ENCODE data around the gene AKAIN1. TPM values are rescaled to one million over a fixed set of nuclear protein-coding genes. Genes with fewer than 3 reads are reported as not detected.

Gene AKAIN1
- total RNA-seq, 1 donor from 2014 or later, result not detected

GRCh38 chr18:5180254-5180653 is 16.8 kb downstream of the AKAIN1 start:
- Mint-ChIP-seq H3K4me3 (ENCODE audit: low read depth) (no peak overlapping the region), H3K4me1 (ENCODE audit: low read depth) (no peaks in the 10 kb centered on the region), H3K36me3 (ENCODE audit: low read depth) (no peaks in the 10 kb centered on the region), H3K27ac (no peak overlapping the region), H3K9me3 (no peaks in the 10 kb centered on the region), H3K27me3 (ENCODE audit: low read depth) (no peaks in the 10 kb centered on the region)
- no peak for DNase-seq (ENCODE audit: low spot score)
- intact Hi-C loops (cut with micrococcal nuclease), result no loop called here

- H3K4me1 Mint-ChIP-seq (ENCODE audit: low read depth), result no peaks in the 10 kb centered on the region
- intact Hi-C loops (cut with micrococcal nuclease), result no loop called here
- no peaks in the 10 kb centered on the region for H3K9me3 Mint-ChIP-seq
- H3K36me3 Mint-ChIP-seq (ENCODE audit: low read depth), result no peaks in the 10 kb centered on the region
- no peaks in the 10 kb centered on the region for H3K27me3 Mint-ChIP-seq (ENCODE audit: low read depth)
- DNase-seq (ENCODE audit: low spot score), result no peak
- no peak overlapping the region for H3K27ac Mint-ChIP-seq
- no peak overlapping the region for H3K4me3 Mint-ChIP-seq (ENCODE audit: low read depth)
Observed at GRCh38 chr18:5178519-5178918, 18.5 kb downstream of the AKAIN1 start.

- Mint-ChIP-seq H3K9me3 (no peaks in the 10 kb centered on the region), H3K4me1 (ENCODE audit: low read depth) (no peaks in the 10 kb centered on the region), H3K36me3 (ENCODE audit: low read depth) (no peaks in the 10 kb centered on the region)
Observed at GRCh38 chr18:5175378-5175777, 21.7 kb downstream of the AKAIN1 start.

GRCh38 chr18:5173646-5174045 is 23.4 kb downstream of the AKAIN1 start:
- H3K4me1 Mint-ChIP-seq (ENCODE audit: low read depth), result no peaks in the 10 kb centered on the region

More at GRCh38 chr18:5175378-5175777, 21.7 kb downstream of the AKAIN1 start:
- Mint-ChIP-seq H3K4me3 (ENCODE audit: low read depth) (no peak overlapping the region), H3K27ac (no peak overlapping the region), H3K27me3 (ENCODE audit: low read depth) (no peaks in the 10 kb centered on the region)
- intact Hi-C loops (cut with micrococcal nuclease), result no loop called here
- DNase-seq (ENCODE audit: low spot score), result no peak

GRCh38 chr18:5173236-5173635 is 23.8 kb downstream of the AKAIN1 start:
- Mint-ChIP-seq H3K9me3 (no peaks in the 10 kb centered on the region), H3K4me1 (ENCODE audit: low read depth) (no peaks in the 10 kb centered on the region), H3K27me3 (ENCODE audit: low read depth) (no peaks in the 10 kb centered on the region), H3K4me3 (ENCODE audit: low read depth) (no peak overlapping the region), H3K36me3 (ENCODE audit: low read depth) (no peaks in the 10 kb centered on the region), H3K27ac (no peak overlapping the region)
- intact Hi-C loops (cut with micrococcal nuclease), result no loop called here
- DNase-seq (ENCODE audit: low spot score), result no peak

More at GRCh38 chr18:5173646-5174045, 23.4 kb downstream of the AKAIN1 start:
- Mint-ChIP-seq H3K27me3 (ENCODE audit: low read depth) (no peaks in the 10 kb centered on the region), H3K36me3 (ENCODE audit: low read depth) (no peaks in the 10 kb centered on the region), H3K9me3 (no peaks in the 10 kb centered on the region), H3K27ac (no peak overlapping the region), H3K4me3 (ENCODE audit: low read depth) (no peak overlapping the region)
- no peak for DNase-seq (ENCODE audit: low spot score)
- intact Hi-C loops (cut with micrococcal nuclease), result no loop called here

- no peaks in the 10 kb centered on the region for H3K9me3 Mint-ChIP-seq
- H3K36me3 Mint-ChIP-seq (ENCODE audit: low read depth), result no peaks in the 10 kb centered on the region
- H3K27ac Mint-ChIP-seq, result no peak overlapping the region
Observed at GRCh38 chr18:5167831-5168230, 29.2 kb downstream of the AKAIN1 start.

GRCh38 chr18:5166606-5167280 is 30.3 kb downstream of the AKAIN1 start:
- Mint-ChIP-seq H3K9me3 (no peaks in the 10 kb centered on the region), H3K27me3 (ENCODE audit: low read depth) (no peaks in the 10 kb centered on the region), H3K4me1 (ENCODE audit: low read depth) (peaks cover 4% of the 10 kb centered on the region), H3K27ac (no peak overlapping the region), H3K4me3 (ENCODE audit: low read depth) (no peak overlapping the region), H3K36me3 (ENCODE audit: low read depth) (no peaks in the 10 kb centered on the region)
- no peak for DNase-seq (ENCODE audit: low spot score)
- intact Hi-C loops (cut with micrococcal nuclease), result no loop called here

More at GRCh38 chr18:5167831-5168230, 29.2 kb downstream of the AKAIN1 start:
- no peak for DNase-seq (ENCODE audit: low spot score)
- intact Hi-C loops (cut with micrococcal nuclease), result no loop called here
- Mint-ChIP-seq H3K4me3 (ENCODE audit: low read depth) (no peak overlapping the region), H3K4me1 (ENCODE audit: low read depth) (peaks cover 4% of the 10 kb centered on the region), H3K27me3 (ENCODE audit: low read depth) (no peaks in the 10 kb centered on the region)

- Mint-ChIP-seq H3K9me3 (no peaks in the 10 kb centered on the region), H3K27me3 (ENCODE audit: low read depth) (no peaks in the 10 kb centered on the region), H3K4me1 (ENCODE audit: low read depth) (peaks cover 4% of the 10 kb centered on the region), H3K4me3 (ENCODE audit: low read depth) (no peak overlapping the region), H3K27ac (no peak overlapping the region), H3K36me3 (ENCODE audit: low read depth) (no peaks in the 10 kb centered on the region)
- intact Hi-C loops (cut with micrococcal nuclease), result no loop called here
- DNase-seq (ENCODE audit: low spot score), result no peak
Observed at GRCh38 chr18:5164903-5165302, 32.2 kb downstream of the AKAIN1 start.

GRCh38 chr18:5162111-5162510 is 34.9 kb downstream of the AKAIN1 start:
- Mint-ChIP-seq H3K27me3 (ENCODE audit: low read depth) (no peaks in the 10 kb centered on the region), H3K27ac (no peak overlapping the region), H3K4me1 (ENCODE audit: low read depth) (no peaks in the 10 kb centered on the region), H3K9me3 (no peaks in the 10 kb centered on the region), H3K36me3 (ENCODE audit: low read depth) (no peaks in the 10 kb centered on the region), H3K4me3 (ENCODE audit: low read depth) (no peak overlapping the region)
- intact Hi-C loops (cut with micrococcal nuclease), result no loop called here
- no peak for DNase-seq (ENCODE audit: low spot score)

- intact Hi-C loops (cut with micrococcal nuclease), result no loop called here
- no peaks in the 10 kb centered on the region for H3K36me3 Mint-ChIP-seq (ENCODE audit: low read depth)
Observed at GRCh38 chr18:5159080-5159479, 38.0 kb downstream of the AKAIN1 start.

GRCh38 chr18:5158587-5158986 is 38.5 kb downstream of the AKAIN1 start:
- Mint-ChIP-seq H3K27ac (no peak overlapping the region), H3K36me3 (ENCODE audit: low read depth) (no peaks in the 10 kb centered on the region), H3K9me3 (no peaks in the 10 kb centered on the region), H3K4me3 (ENCODE audit: low read depth) (no peak overlapping the region), H3K27me3 (ENCODE audit: low read depth) (no peaks in the 10 kb centered on the region), H3K4me1 (ENCODE audit: low read depth) (no peaks in the 10 kb centered on the region)
- intact Hi-C loops (cut with micrococcal nuclease), result no loop called here
- no peak for DNase-seq (ENCODE audit: low spot score)

More at GRCh38 chr18:5159080-5159479, 38.0 kb downstream of the AKAIN1 start:
- Mint-ChIP-seq H3K9me3 (no peaks in the 10 kb centered on the region), H3K27me3 (ENCODE audit: low read depth) (no peaks in the 10 kb centered on the region), H3K27ac (no peak overlapping the region), H3K4me1 (ENCODE audit: low read depth) (no peaks in the 10 kb centered on the region), H3K4me3 (ENCODE audit: low read depth) (no peak overlapping the region)
- DNase-seq (ENCODE audit: low spot score), result no peak

- Mint-ChIP-seq H3K4me3 (ENCODE audit: low read depth) (no peak overlapping the region), H3K27ac (no peak overlapping the region)
Observed at GRCh38 chr18:5158172-5158571, 38.9 kb downstream of the AKAIN1 start.

GRCh38 chr18:5155907-5156287 is 41.2 kb downstream of the AKAIN1 start:
- H3K9me3 Mint-ChIP-seq, result no peaks in the 10 kb centered on the region
- H3K4me3 Mint-ChIP-seq (ENCODE audit: low read depth), result no peak overlapping the region
- no peaks in the 10 kb centered on the region for H3K4me1 Mint-ChIP-seq (ENCODE audit: low read depth)
- no peak overlapping the region for H3K27ac Mint-ChIP-seq
- H3K36me3 Mint-ChIP-seq (ENCODE audit: low read depth), result no peaks in the 10 kb centered on the region
- H3K27me3 Mint-ChIP-seq (ENCODE audit: low read depth), result no peaks in the 10 kb centered on the region
- intact Hi-C loops (cut with micrococcal nuclease), result no loop called here
- DNase-seq (ENCODE audit: low spot score), result no peak

More at GRCh38 chr18:5158172-5158571, 38.9 kb downstream of the AKAIN1 start:
- intact Hi-C loops (cut with micrococcal nuclease), result no loop called here
- H3K9me3 Mint-ChIP-seq, result no peaks in the 10 kb centered on the region
- DNase-seq (ENCODE audit: low spot score), result no peak
- H3K4me1 Mint-ChIP-seq (ENCODE audit: low read depth), result no peaks in the 10 kb centered on the region
- no peaks in the 10 kb centered on the region for H3K36me3 Mint-ChIP-seq (ENCODE audit: low read depth)
- no peaks in the 10 kb centered on the region for H3K27me3 Mint-ChIP-seq (ENCODE audit: low read depth)

Measured in activated T-helper 2 cell treated with anti-CD3 and anti-CD28 coated beads, Interferon-gamma antibody, Interleukin-2, Interleukin-4, amounts not matched to agents 10 μg/mL and 5 μg/mL and 100 μg/mL, durations not matched to agents 14 hours and 24 hours and 36 hours (primary cell).